Neutrophil (primary cell): Measurements from ENCODE around the gene USHBP1.
A peak's percentile ranks its signal among the peaks of the same experiment; 100 is the strongest.

ENCODE experiments used
- H3K27ac ChIP-seq: fragments of 200-600 bp; sonication (generic); 2 replicates; pipeline ENCODE4 v1.5.1; 2016; ENCODE audit warnings: mild to moderate bottlenecking, moderate library complexity
- H3K27me3 ChIP-seq: fragments of 200-600 bp; sonication (generic); 2 replicates; pipeline ENCODE4 v1.6.0; 2016; ENCODE audit warnings: mild to moderate bottlenecking
- H3K36me3 ChIP-seq: fragments of 200-600 bp; sonication (generic); 2 replicates; pipeline ENCODE4 v1.5.1; 2017
- H3K4me1 ChIP-seq, 2 experiments: fragments of 200-600 bp in 1 of 2; sonication (generic) in 1 of 2; 1 replicate in 1 of 2; 2 replicates in 1 of 2; pipeline versions ENCODE4 v1.5.1 to v1.6.1; 2013 to 2016; ENCODE audit warnings: low read depth in 1 of 2, low read length in 1 of 2, mild to moderate bottlenecking in 1 of 2, moderate library complexity in 1 of 2; ENCODE audit not compliant: control insufficient read depth in 1 of 2, insufficient read depth in 1 of 2
- H3K4me3 ChIP-seq, 2 experiments: fragments of 200-600 bp in 1 of 2; sonication (generic) in 1 of 2; 1 replicate in 1 of 2; 2 replicates in 1 of 2; pipeline ENCODE4 v1.5.1; 2013 to 2016; ENCODE audit warnings: low read depth in 1 of 2, low read length in 1 of 2, mild to moderate bottlenecking in 1 of 2, moderate library complexity in 1 of 2
- H3K9me3 ChIP-seq: fragments of 200-600 bp; sonication (generic); 2 replicates; pipeline ENCODE4 v1.5.1; 2016
- CTCF ChIP-seq: fragments of 200-600 bp; sonication (generic); IDR thresholded peaks from 2 replicates; pipeline ENCODE4 v1.5.1; 2016; ENCODE audit warnings: antibody characterized with exemption

USHBP1 gene

DNA sequence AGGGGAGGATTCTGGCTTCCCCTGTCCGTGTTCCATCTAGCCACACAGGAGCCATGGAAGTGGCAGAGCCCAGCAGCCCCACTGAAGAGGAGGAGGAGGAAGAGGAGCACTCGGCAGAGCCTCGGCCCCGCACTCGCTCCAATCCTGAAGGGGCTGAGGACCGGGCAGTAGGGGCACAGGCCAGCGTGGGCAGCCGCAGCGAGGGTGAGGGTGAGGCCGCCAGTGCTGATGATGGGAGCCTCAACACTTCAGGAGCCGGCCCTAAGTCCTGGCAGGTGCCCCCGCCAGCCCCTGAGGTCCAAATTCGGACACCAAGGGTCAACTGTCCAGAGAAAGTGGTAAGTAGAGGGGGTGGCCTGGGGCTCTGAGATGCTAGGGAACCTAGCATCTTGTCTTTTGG, 4.2 kb upstream of the USHBP1 start:
- H3K4me3 ChIP-seq = no peak overlapping the region
- H3K9me3 ChIP-seq = no peaks in the 10 kb centered on the region
- H3K27ac ChIP-seq = no peak overlapping the region
- peaks cover 16 to 20% of the 10 kb centered on the region in 2 experiments for H3K4me1 ChIP-seq
- H3K27me3 ChIP-seq = no peaks in the 10 kb centered on the region
- no peak for TF ChIP-seq CTCF
- peaks cover 17% of the 10 kb centered on the region for H3K36me3 ChIP-seq

- Histone ChIP-seq H3K4me1 (peaks cover 16 to 20% of the 10 kb centered on the region in 2 experiments), H3K9me3 (no peaks in the 10 kb centered on the region), H3K27me3 (no peaks in the 10 kb centered on the region), H3K36me3 (peaks cover 11% of the 10 kb centered on the region), H3K27ac (peak within 1 kb of the TSS; percentile 75), H3K4me3 (peak within 1 kb of the TSS; percentile 68 to 87)
- peak; percentile 4 for TF ChIP-seq CTCF
Measured at GRCh38 chr19:17266975-17267788, 2.6 kb upstream of the USHBP1 start, which contains the start of gene BABAM1. TSS of gene BABAM1 (plus strand) at chr19:17267443. CDS start at chr19:17268807, 1,364 bp downstream.

DNA sequence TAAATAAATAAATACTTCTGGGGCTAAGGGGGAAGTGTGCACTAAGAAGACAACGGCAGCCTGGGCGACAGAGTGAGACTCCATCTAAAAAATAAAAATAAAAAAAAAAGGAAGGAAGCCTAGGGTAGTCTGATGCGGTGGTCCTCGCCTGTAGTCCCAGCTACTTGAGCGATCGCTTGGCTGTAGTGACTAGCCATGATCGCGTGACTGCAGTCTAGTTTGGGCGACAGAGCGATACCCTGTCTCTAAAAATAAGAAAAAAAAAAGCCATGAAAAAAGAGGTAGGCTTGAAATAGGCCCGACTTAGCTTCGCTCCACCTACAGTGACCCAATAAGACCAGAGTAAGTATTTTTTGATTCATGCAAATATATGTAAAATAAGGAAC, 2.0 kb upstream of the USHBP1 start:
- peaks cover 16 to 20% of the 10 kb centered on the region in 2 experiments for H3K4me1 ChIP-seq
- TF ChIP-seq CTCF = no peak
- H3K36me3 ChIP-seq = peaks cover 6% of the 10 kb centered on the region
- H3K27ac ChIP-seq = peak overlapping the region; percentile 75
- H3K4me3 ChIP-seq = peak overlapping the region; percentile 68 to 87
- no peaks in the 10 kb centered on the region for H3K27me3 ChIP-seq
- H3K9me3 ChIP-seq = no peaks in the 10 kb centered on the region

DNA sequence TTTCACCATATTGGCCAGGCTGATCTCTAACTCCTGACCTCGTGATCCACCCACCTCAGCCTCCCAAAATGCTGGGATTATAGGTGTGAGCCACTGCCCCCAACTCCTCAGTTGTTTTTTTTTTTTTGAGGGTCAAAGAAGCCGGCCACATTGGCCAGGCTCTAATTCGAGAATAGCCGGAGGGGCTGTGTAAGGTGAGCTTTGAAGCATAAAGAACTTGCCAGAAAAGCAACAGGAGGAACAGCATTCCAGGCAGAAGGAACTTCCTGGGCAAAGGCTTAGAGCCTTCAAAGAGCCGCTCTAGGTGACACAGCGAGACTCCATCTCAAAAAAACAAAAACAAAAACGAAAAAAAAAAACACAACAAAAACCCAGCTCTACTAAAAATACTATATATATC, 1.5 kb upstream of the USHBP1 start:
- H3K36me3 ChIP-seq = no peaks in the 10 kb centered on the region
- H3K27me3 ChIP-seq = no peaks in the 10 kb centered on the region
- no peak overlapping the region for H3K27ac ChIP-seq
- H3K9me3 ChIP-seq = no peaks in the 10 kb centered on the region
- H3K4me1 ChIP-seq = peaks cover 17 to 20% of the 10 kb centered on the region in 2 experiments
- no peak for TF ChIP-seq CTCF
- no peak overlapping the region for H3K4me3 ChIP-seq

DNA sequence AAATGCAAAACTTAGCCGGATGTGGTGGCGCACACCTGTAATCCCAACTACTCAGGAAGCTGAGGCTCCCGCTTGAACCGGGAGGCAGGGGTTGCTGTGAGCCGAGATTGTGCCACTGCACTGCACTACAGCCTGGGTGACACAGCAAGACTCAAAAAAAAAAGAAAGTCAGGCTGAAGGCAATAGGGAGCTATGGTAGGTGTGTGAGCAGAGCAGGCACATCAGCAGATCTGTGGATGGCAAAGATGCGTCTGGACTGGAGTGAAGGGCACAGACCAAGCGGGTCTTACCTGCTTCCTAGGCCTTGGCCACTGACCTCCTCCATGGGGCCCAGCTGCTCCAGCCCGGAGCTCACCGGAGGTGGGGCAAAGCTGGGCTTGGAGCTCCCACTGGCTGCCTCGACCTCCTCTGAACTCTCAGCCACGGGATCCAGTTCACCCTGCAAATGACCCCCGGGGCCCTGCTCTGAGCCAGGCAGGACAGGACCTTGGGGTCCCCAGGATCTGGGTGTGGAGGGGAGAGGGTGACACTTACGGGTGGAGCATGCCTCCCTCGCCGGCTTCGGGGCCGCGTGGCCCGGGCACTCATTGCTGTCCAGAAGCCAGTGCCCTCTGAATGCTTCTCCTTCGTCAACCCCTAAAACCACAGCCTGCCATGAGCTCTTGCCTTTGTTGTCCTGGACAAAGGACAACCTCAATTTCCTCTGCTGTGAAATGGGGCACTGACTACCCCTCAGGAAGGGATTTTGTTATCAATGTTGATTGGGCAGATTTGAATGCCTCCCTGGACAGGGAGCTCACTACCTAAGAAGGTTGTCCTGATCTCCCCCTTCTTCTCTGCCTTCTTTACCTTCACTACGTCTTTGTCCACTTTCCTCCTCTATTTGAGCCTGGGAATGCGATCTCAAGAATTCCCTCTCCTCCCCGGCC, 569 bp downstream of the USHBP1 start:
- Histone ChIP-seq H3K27ac (no peak overlapping the region), H3K9me3 (no peaks in the 10 kb centered on the region), H3K27me3 (no peaks in the 10 kb centered on the region), H3K36me3 (no peaks in the 10 kb centered on the region), H3K4me3 (no peak overlapping the region), H3K4me1 (peaks cover 20 to 21% of the 10 kb centered on the region in 2 experiments)
- no peak for TF ChIP-seq CTCF
